Measurements from ENCODE around the gene PRKAG2. TPM values are rescaled to one million over a fixed set of nuclear protein-coding genes. Genes with fewer than 3 reads are reported as not detected.

Gene PRKAG2
- total and polyA plus RNA-seq, 2 of the 13 experiments (the other 11 are each of a cell fraction or from before 2014, with no cell fraction given) = 0.90 to 1.3 TPM

DNA sequence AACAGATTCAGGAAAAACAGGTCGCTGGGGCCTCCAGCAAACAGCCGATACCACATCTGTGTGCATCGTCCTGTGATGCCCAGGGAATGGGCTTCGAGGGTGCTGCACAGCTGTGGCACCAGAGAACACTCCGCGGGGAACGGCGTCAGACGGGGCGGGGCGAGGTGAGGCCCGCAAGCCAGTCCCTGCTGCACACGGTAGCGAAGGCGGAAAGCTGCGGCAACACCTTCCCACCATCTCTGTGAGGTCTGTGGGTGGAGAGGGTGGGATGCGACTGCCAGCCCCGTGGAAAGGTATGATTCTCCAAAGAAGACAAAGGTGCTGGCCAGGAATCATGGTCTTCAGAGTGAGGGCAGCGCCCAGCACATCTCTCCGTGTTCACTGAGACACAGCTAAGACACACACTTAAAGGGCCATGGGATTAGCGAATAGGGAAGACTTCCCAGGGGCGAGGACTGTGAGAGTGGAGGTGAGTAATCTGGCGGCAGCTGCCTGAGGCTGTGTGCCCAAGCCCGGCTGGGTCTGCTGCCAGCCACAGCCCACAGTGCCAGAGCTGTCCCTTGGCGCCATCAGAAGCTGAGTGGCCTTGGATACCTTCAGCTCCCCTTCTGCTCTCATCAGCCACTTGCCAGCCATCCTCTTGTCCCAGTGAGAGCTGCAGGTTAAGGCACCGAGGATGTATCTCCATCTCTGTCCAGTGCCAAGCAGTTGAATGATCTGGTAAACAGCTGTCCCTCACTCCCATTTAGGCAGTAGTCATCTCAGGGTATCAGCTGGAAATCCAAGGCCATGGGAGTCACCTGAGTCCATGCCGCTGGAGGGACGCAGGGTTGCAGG lies 17.6 kb downstream of the PRKAG2 start:
- Histone ChIP-seq H3K27me3 (ENCODE audit: control insufficient read depth in 1 of 2, insufficient read depth in 2 of 2, low read length in 2 of 2) (peaks cover 0 to 3% of the 10 kb centered on the region in 2 experiments; a peak in 3 of 5 replicates), H2AFZ (ENCODE audit: low read length) (no peak overlapping the region), H3K4me1 (ENCODE audit: insufficient read depth, low read length) (no peaks in the 10 kb centered on the region), H4K20me1 (ENCODE audit: insufficient read depth, low read length) (no peaks in the 10 kb centered on the region; the same call in 1 of the 2 replicates), H3K36me3 (replicated peaks in 1 of 2; ENCODE audit: control insufficient read depth in 1 of 2, insufficient read depth in 2 of 2, low read length in 2 of 2) (no peaks in the 10 kb centered on the region), H3K79me2 (ENCODE audit: insufficient read depth, low read length) (no peaks in the 10 kb centered on the region), H3K9ac (ENCODE audit: insufficient read depth, low read depth, low read length) (no peak overlapping the region), H3K27ac (ENCODE audit: extremely low read length, insufficient read depth, low read length) (no peak overlapping the region), H3K4me3 (replicated peaks in 1 of 3; ENCODE audit: insufficient read depth in 1 of 3, low read depth in 2 of 3, low read length in 3 of 3) (no peak overlapping the region), H3K9me3 (ENCODE audit: low read length) (no peaks in the 10 kb centered on the region), H3K4me2 (ENCODE audit: low read depth, low read length) (no peak overlapping the region)
- FAIRE-seq (no peak), ATAC-seq (no peak), DNase-seq (ENCODE audit: low spot score) (no peak)
- ChIA-PET CTCF (ENCODE audit: low intra/inter-chr PET ratio, low total read pairs) (no interaction called here), POLR2A (no interaction called here)
- intact Hi-C loops (cut with micrococcal nuclease; ENCODE audit: unreplicated experiment) = no loop called here
- in situ Hi-C loops (cut with HindIII; ENCODE audit: extremely low pct_ligation_motif_present, low pct_unique_long_range_greater_than_20kb) = no loop called here
- BruUV-seq (replicated peaks) = no TSS peak
- 70% methylated on average over 15 of the region's 28 CpGs for WGBS (ENCODE audit: low lambda C conversion rate)
- no peak for TF ChIP-seq TARDBP (CRISPR knock-in tag; IDR thresholded peaks at IDR 0.05)
- TF ChIP-seq, protein P1, sequence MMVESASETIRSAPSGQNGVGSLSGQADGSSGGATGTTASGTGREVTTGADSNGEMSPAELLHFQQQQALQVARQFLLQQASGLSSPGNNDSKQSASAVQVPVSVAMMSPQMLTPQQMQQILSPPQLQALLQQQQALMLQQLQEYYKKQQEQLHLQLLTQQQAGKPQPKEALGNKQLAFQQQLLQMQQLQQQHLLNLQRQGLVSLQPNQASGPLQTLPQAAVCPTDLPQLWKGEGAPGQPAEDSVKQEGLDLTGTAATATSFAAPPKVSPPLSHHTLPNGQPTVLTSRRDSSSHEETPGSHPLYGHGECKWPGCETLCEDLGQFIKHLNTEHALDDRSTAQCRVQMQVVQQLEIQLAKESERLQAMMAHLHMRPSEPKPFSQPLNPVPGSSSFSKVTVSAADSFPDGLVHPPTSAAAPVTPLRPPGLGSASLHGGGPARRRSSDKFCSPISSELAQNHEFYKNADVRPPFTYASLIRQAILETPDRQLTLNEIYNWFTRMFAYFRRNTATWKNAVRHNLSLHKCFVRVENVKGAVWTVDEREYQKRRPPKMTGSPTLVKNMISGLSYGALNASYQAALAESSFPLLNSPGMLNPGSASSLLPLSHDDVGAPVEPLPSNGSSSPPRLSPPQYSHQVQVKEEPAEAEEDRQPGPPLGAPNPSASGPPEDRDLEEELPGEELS (CRISPR knock-in tag; IDR thresholded peaks at IDR 0.05) = no peak
- TF ChIP-seq SP4 (CRISPR knock-in tag; IDR thresholded peaks at IDR 0.05) = no peak
- TF ChIP-seq, protein P2, sequence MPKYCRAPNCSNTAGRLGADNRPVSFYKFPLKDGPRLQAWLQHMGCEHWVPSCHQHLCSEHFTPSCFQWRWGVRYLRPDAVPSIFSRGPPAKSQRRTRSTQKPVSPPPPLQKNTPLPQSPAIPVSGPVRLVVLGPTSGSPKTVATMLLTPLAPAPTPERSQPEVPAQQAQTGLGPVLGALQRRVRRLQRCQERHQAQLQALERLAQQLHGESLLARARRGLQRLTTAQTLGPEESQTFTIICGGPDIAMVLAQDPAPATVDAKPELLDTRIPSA (CRISPR knock-in tag; IDR thresholded peaks at IDR 0.05; ENCODE audit: borderline replicate concordance) = no peak
- TF ChIP-seq ZNF484 (CRISPR knock-in tag; IDR thresholded peaks at IDR 0.05; ENCODE audit: borderline replicate concordance, low read depth) = no peak
- no peak for TF ChIP-seq JUN (CRISPR knock-in tag; IDR thresholded peaks at IDR 0.05)
- TF ChIP-seq HOXA3 (CRISPR knock-in tag; IDR thresholded peaks at IDR 0.05) = no peak
- TF ChIP-seq, protein P3, sequence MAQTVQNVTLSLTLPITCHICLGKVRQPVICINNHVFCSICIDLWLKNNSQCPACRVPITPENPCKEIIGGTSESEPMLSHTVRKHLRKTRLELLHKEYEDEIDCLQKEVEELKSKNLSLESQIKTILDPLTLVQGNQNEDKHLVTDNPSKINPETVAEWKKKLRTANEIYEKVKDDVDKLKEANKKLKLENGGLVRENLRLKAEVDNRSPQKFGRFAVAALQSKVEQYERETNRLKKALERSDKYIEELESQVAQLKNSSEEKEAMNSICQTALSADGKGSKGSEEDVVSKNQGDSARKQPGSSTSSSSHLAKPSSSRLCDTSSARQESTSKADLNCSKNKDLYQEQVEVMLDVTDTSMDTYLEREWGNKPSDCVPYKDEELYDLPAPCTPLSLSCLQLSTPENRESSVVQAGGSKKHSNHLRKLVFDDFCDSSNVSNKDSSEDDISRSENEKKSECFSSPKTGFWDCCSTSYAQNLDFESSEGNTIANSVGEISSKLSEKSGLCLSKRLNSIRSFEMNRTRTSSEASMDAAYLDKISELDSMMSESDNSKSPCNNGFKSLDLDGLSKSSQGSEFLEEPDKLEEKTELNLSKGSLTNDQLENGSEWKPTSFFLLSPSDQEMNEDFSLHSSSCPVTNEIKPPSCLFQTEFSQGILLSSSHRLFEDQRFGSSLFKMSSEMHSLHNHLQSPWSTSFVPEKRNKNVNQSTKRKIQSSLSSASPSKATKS (CRISPR knock-in tag; IDR thresholded peaks at IDR 0.05) = no peak
- TF ChIP-seq, protein P4, sequence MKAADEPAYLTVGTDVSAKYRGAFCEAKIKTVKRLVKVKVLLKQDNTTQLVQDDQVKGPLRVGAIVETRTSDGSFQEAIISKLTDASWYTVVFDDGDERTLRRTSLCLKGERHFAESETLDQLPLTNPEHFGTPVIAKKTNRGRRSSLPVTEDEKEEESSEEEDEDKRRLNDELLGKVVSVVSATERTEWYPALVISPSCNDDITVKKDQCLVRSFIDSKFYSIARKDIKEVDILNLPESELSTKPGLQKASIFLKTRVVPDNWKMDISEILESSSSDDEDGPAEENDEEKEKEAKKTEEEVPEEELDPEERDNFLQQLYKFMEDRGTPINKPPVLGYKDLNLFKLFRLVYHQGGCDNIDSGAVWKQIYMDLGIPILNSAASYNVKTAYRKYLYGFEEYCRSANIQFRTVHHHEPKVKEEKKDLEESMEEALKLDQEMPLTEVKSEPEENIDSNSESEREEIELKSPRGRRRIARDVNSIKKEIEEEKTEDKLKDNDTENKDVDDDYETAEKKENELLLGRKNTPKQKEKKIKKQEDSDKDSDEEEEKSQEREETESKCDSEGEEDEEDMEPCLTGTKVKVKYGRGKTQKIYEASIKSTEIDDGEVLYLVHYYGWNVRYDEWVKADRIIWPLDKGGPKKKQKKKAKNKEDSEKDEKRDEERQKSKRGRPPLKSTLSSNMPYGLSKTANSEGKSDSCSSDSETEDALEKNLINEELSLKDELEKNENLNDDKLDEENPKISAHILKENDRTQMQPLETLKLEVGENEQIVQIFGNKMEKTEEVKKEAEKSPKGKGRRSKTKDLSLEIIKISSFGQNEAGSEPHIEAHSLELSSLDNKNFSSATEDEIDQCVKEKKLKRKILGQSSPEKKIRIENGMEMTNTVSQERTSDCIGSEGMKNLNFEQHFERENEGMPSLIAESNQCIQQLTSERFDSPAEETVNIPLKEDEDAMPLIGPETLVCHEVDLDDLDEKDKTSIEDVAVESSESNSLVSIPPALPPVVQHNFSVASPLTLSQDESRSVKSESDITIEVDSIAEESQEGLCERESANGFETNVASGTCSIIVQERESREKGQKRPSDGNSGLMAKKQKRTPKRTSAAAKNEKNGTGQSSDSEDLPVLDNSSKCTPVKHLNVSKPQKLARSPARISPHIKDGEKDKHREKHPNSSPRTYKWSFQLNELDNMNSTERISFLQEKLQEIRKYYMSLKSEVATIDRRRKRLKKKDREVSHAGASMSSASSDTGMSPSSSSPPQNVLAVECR (CRISPR knock-in tag; IDR thresholded peaks at IDR 0.05; ENCODE audit: borderline replicate concordance) = no peak
- TF ChIP-seq, protein P5, sequence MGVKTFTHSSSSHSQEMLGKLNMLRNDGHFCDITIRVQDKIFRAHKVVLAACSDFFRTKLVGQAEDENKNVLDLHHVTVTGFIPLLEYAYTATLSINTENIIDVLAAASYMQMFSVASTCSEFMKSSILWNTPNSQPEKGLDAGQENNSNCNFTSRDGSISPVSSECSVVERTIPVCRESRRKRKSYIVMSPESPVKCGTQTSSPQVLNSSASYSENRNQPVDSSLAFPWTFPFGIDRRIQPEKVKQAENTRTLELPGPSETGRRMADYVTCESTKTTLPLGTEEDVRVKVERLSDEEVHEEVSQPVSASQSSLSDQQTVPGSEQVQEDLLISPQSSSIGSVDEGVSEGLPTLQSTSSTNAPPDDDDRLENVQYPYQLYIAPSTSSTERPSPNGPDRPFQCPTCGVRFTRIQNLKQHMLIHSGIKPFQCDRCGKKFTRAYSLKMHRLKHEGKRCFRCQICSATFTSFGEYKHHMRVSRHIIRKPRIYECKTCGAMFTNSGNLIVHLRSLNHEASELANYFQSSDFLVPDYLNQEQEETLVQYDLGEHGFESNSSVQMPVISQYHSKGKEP (CRISPR knock-in tag; IDR thresholded peaks at IDR 0.05) = no peak
